GM12872 (cell line): ENCODE data around the gene CATSPERE.

Source experiments
- CTCF ChIP-seq: IDR thresholded peaks from 3 replicates; pipeline ENCODE4 v1.5.1; 2011; ENCODE audit warnings: low read depth, mild to moderate bottlenecking, low read length, moderate library complexity; ENCODE audit not compliant: insufficient read depth

Gene CATSPERE

GRCh38 chr1:244449936-244450508 is 11.1 kb upstream of the CATSPERE start:
- no peak for TF ChIP-seq CTCF

- TF ChIP-seq CTCF: no peak
Observed at GRCh38 chr1:244450597-244451538, 10.2 kb upstream of the CATSPERE start.

GRCh38 chr1:244451539-244451950 is 9.5 kb upstream of the CATSPERE start, which contains the start of gene ADSS2:
Gene ADSS2 (minus strand): TSS chr1:244451909. CDS start chr1:244451817, 92 bp downstream.
- TF ChIP-seq CTCF: no peak

GRCh38 chr1:244451951-244452795 is 8.9 kb upstream of the CATSPERE start:
- TF ChIP-seq CTCF: peak; percentile 36

GRCh38 chr1:244454412-244454811 is 6.7 kb upstream of the CATSPERE start:
- no peak for TF ChIP-seq CTCF

GRCh38 chr1:244456586-244456985 is 4.5 kb upstream of the CATSPERE start:
- no peak for TF ChIP-seq CTCF

- no peak for TF ChIP-seq CTCF
Observed at GRCh38 chr1:244458781-244459180, 2.3 kb upstream of the CATSPERE start.
